Dermis lymphatic vessel endothelial cell (primary cell): Measurements from ENCODE around the gene OTUD4. TPM values are rescaled to one million over a fixed set of nuclear protein-coding genes. Genes with fewer than 3 reads are reported as not detected.

Source experiments
- total RNA-seq: library from RNA; depleted of rRNA; stranded (reverse); fragments of >200 nt; gene quantifications from 2 replicates; pipeline ENCODE4 v1.2.1, GENCODE V29; 2014

Gene OTUD4, protein sequence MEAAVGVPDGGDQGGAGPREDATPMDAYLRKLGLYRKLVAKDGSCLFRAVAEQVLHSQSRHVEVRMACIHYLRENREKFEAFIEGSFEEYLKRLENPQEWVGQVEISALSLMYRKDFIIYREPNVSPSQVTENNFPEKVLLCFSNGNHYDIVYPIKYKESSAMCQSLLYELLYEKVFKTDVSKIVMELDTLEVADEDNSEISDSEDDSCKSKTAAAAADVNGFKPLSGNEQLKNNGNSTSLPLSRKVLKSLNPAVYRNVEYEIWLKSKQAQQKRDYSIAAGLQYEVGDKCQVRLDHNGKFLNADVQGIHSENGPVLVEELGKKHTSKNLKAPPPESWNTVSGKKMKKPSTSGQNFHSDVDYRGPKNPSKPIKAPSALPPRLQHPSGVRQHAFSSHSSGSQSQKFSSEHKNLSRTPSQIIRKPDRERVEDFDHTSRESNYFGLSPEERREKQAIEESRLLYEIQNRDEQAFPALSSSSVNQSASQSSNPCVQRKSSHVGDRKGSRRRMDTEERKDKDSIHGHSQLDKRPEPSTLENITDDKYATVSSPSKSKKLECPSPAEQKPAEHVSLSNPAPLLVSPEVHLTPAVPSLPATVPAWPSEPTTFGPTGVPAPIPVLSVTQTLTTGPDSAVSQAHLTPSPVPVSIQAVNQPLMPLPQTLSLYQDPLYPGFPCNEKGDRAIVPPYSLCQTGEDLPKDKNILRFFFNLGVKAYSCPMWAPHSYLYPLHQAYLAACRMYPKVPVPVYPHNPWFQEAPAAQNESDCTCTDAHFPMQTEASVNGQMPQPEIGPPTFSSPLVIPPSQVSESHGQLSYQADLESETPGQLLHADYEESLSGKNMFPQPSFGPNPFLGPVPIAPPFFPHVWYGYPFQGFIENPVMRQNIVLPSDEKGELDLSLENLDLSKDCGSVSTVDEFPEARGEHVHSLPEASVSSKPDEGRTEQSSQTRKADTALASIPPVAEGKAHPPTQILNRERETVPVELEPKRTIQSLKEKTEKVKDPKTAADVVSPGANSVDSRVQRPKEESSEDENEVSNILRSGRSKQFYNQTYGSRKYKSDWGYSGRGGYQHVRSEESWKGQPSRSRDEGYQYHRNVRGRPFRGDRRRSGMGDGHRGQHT
- 21.3 and 23.3 TPM in 2 replicates for total RNA-seq

DNA sequence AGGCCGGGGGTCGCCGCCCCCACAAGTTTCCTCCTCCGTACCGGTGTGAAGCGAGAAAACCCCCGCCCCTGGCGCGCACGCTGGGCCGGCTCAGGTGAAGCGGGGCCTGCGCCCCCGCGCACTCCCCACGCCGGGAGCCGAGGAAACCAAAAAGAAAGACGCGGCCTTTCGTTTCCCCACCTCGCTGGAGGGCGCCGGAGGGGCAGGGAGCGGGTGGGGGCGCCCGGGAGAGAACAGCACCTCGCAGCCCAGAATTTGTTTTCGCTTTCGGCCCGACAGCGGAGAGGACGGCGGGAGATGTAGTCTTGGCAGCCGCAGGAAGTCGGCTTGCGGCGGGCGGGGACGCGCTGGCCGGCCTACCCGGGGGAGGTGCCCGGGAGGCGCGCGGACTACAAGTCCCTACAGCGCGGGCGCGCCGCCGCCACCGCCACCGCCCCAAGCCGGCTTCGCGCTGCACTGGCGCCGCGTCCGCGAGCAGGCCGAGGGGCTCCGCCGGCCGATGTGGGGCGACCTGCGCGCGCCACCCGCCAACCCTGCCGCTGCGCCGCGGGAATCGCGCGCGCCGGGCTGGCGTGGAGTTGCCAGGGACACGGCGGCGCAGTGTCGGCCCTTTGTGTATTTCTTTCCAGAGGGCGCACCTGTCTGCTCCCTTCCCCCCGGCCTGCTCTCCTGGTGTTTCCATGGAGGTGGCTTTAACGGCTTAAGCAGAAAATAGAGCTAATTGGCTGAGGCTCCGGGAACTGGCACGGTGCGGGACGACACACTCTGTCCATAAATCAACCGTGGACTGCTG is at the start of gene OTUD4:
Gene OTUD4 (minus strand): TSS at position 292 of the 793 bp plus-strand sequence. CDS start 616 bp downstream, outside the sequence.

DNA sequence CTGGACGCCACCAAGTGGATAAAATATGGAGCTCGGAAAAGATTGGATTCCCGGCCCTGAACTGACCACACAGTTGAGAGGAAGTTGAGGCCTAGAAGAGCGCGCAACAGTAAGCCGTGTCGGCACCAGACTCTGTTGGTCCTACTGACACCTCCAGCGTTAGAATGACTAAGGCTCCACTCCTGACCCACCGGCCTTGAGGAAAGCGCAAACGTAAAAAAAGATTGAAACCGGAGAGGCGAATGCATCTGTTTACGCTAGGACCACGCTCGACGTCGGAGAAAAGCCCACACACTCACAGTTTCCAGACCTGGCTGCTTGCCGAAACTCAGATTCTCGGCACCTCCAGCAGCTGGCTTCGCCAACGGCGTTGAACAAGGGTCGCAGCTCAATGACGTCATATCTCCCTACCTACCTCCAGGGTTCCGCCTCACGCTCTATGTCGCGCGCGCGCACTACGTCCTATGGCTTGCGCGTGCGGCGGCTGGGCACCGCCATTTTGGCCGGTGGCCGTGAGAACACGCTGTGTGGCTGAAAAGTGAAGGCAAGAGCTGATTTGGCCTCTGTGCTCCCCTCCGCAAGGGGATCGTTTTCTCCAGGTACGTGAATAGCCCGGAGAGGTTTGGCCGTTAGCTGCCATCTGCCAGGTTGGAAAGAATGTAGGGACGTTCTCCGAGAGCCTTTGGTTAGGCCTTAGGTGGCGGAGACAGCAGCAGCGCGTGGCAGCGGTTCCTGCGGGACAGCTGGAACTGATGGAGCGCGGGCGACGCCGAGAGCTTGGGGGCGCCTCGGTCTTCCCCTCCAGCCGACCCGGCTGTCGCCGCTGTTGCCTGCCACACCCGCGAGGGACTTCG is 82.3 kb downstream of the OTUD4 start, which contains the start of the genes ABCE1 and ANAPC10:
Gene ABCE1 (plus strand): TSS at position 491 of the 854 bp plus-strand sequence. CDS start 6,102 bp downstream, outside the sequence.
Gene ANAPC10 (minus strand): TSS at position 376 of the 854 bp plus-strand sequence. CDS start 2,097 bp downstream, outside the sequence.

Other genes with a start within 250 kb of the OTUD4 start
- 20.0 and 25.2 TPM in 2 replicates for gene ANAPC10, start 82.4 kb downstream of the OTUD4 start, total RNA-seq
- gene ABCE1, start 82.3 kb downstream of the OTUD4 start, total RNA-seq, result 88.8 and 144 TPM in 2 replicates